K562 (cell line): ENCODE measurements around the gene IQUB. TPM values are rescaled to one million over a fixed set of nuclear protein-coding genes. Genes with fewer than 3 reads are reported as not detected.

Experiments
- ATAC-seq: fragments of 200-7000 bp; cut with Tn5 transposase; 3 replicates; pipeline ENCODE4 v1.9.1; 2020; ENCODE audit warnings: moderate library complexity
- BruUV-seq: library from RNA; stranded (reverse); fragments of 400-500 nt; replicated peaks from 2 replicates; lab custom pipeline; 2021; lab: Mats Ljungman, UMichigan
- CTCF ChIA-PET: fragments of 300-600 bp; formaldehyde crosslinking; extraction: SDS; loops from one replicate; lab custom pipeline; 2021; ENCODE audit warnings: low intra/inter-chr PET ratio; lab: Yijun Ruan, JAX
- POLR2A ChIA-PET: fragments of 300-600, 350-650 bp; sonication (Branson Sonifier 250); formaldehyde crosslinking; extraction: SDS; loops from one replicate; lab custom pipeline; 2021; ENCODE audit warnings: antibody characterized with exemption, inconsistent platforms; lab: Yijun Ruan, JAX
- DNase-seq, 4 experiments: peaks; one replicate each; pipeline versions ENCODE4 v3.0.0 to v3.0.0-alpha.2; 2011 to 2018; ENCODE audit warnings: low spot score in 3 of 4, mixed read lengths in 3 of 4; ENCODE audit errors: extremely low read depth in 1 of 4
- FAIRE-seq: peaks from 2 replicates; lab custom pipeline; 2011; peaks lifted over from hg19 to GRCh38; lab: Jason Lieb, UNC
- H2AFZ ChIP-seq: 2 replicates; pipeline ENCODE4 v1.6.0; 2011; ENCODE audit warnings: low read depth, low read length, control low read depth, inconsistent platforms
- H3K27ac ChIP-seq: fragments of 200-600 bp; 3 replicates; pipeline ENCODE4 v1.8.0; 2011; ENCODE audit warnings: low read depth, mild to moderate bottlenecking, control low read depth, inconsistent platforms, low read length, moderate library complexity, mixed read lengths; ENCODE audit errors: extremely low read depth
- H3K27me3 ChIP-seq, 2 experiments: fragments of 300-600 bp in 1 of 2; 2 replicates in 1 of 2; 3 replicates in 1 of 2; pipeline versions ENCODE4 v1.6.0 to v1.8.0; 2011; ENCODE audit warnings: inconsistent platforms in 2 of 2, low read length in 2 of 2, mild to moderate bottlenecking in 1 of 2, mixed read lengths in 1 of 2, moderate library complexity in 1 of 2; ENCODE audit not compliant: control insufficient read depth in 2 of 2, insufficient read depth in 2 of 2
- H3K36me3 ChIP-seq: fragments of 300-600 bp; 3 replicates; pipeline ENCODE4 v1.8.0; 2011; ENCODE audit warnings: mild to moderate bottlenecking, low read length, inconsistent platforms; ENCODE audit not compliant: control insufficient read depth, insufficient read depth
- H3K4me1 ChIP-seq, 2 experiments: fragments of 200-600 bp in 1 of 2; replicated peaks in 1 of 2; 2 replicates in 1 of 2; 3 replicates in 1 of 2; pipeline versions ENCODE4 v1.5.1 to v1.8.0; 2011; ENCODE audit warnings: inconsistent platforms in 2 of 2, low read length in 2 of 2, mild to moderate bottlenecking in 1 of 2, mixed read lengths in 1 of 2, moderate library complexity in 1 of 2; ENCODE audit not compliant: control insufficient read depth in 2 of 2, insufficient read depth in 2 of 2
- H3K4me2 ChIP-seq: 2 replicates; pipeline ENCODE4 v1.6.1; 2011; ENCODE audit warnings: low read length, control low read depth, inconsistent platforms, mixed read lengths; ENCODE audit not compliant: insufficient read depth
- H3K4me3 ChIP-seq: fragments of 200-600 bp; sonication (generic), shearing (Covaris generic); 2 replicates; pipeline ENCODE4 v1.5.1; 2016; ENCODE audit warnings: control low read depth, inconsistent platforms
- H3K79me2 ChIP-seq: fragments of 200-600 bp; 3 replicates; pipeline ENCODE4 v1.8.0; 2011; ENCODE audit warnings: low read length, inconsistent platforms; ENCODE audit not compliant: control insufficient read depth, insufficient read depth
- H3K9ac ChIP-seq, 2 experiments: 2 replicates each; pipeline versions ENCODE4 v1.6.0 to v1.6.1; 2011; ENCODE audit warnings: low read depth in 2 of 2, low read length in 2 of 2, control low read depth in 1 of 2, inconsistent platforms in 1 of 2, mild to moderate bottlenecking in 1 of 2, mixed read lengths in 1 of 2; ENCODE audit not compliant: insufficient read depth in 1 of 2
- H3K9me1 ChIP-seq: one replicate; pipeline ENCODE4 v1.6.0; 2011; ENCODE audit warnings: inconsistent platforms, mild to moderate bottlenecking, low read length, moderate library complexity; ENCODE audit not compliant: control insufficient read depth, insufficient read depth
- H3K9me3 ChIP-seq: replicated peaks from 2 replicates; pipeline ENCODE4 v1.5.1; 2011; ENCODE audit warnings: low read depth, low read length, inconsistent platforms; ENCODE audit not compliant: control insufficient read depth, insufficient read depth
- H4K20me1 ChIP-seq: replicated peaks from 2 replicates; pipeline ENCODE4 v1.6.1; 2011; ENCODE audit warnings: low read length, inconsistent platforms, mixed read lengths; ENCODE audit not compliant: control insufficient read depth, insufficient read depth
- C11orf30 ChIP-seq: fragments of 450-650 bp; IDR thresholded peaks from 2 replicates; pipeline ENCODE4 v1.6.1; 2016; ENCODE audit warnings: low read depth, mild to moderate bottlenecking
- HMGXB4 ChIP-seq: sonication (generic); formaldehyde crosslinking; IDR thresholded peaks from 2 replicates; pipeline ENCODE4 v1.8.1; 2023; ENCODE audit warnings: mild to moderate bottlenecking, missing genetic modification reagents
- MCM3 ChIP-seq: fragments of 450-650 bp; IDR thresholded peaks from 2 replicates; pipeline ENCODE4 v1.6.1; 2016
- PCBP1 ChIP-seq: fragments of 200-400 bp; formaldehyde crosslinking; IDR thresholded peaks from 2 replicates; pipeline ENCODE4 v1.6.1; 2018; ENCODE audit warnings: mild to moderate bottlenecking, low read depth, low read length; ENCODE audit not compliant: poor library complexity, severe bottlenecking
- ZNF3 ChIP-seq: fragments of 250-450 bp; sonication (Bioruptor Pico); IDR thresholded peaks from 2 replicates; pipeline ENCODE4 v1.5.0; 2021; ENCODE audit warnings: mild to moderate bottlenecking, moderate library complexity
- ZNF316 ChIP-seq: fragments of 450-650 bp; IDR thresholded peaks from 2 replicates; pipeline ENCODE4 v1.6.1; 2016
- WGBS: fragments of 100-300 bp; shearing (Covaris generic); methylation state at CpG from one replicate; pipeline ENCODE4 v1.1.6; 2016; ENCODE audit warnings: low coverage, mixed read lengths; ENCODE audit not compliant: insufficient coverage; ENCODE audit errors: missing lambda C conversion rate; 5-methylcytosine and 5-hydroxymethylcytosine counted together
- in situ Hi-C: fragments of 300-500 bp; cut with MboI; formaldehyde crosslinking; loops from 4 replicates; pipeline ENCODE4 v1.15.0; 2018; ENCODE audit warnings: inconsistent platforms, mixed read lengths
- intact Hi-C: fragments of 100-400 bp; cut with micrococcal nuclease; formaldehyde crosslinking; loops from 2 replicates; pipeline ENCODE4 v1.14.2; 2022
- polyA plus RNA-seq, 8 experiments: library from polyadenylated mRNA; depleted of rRNA in 4 of 8; stranded (reverse) in 5 of 8; unstranded in 3 of 8; fragments of >200 nt; fragmentation: Nextera tagmentation in 2 of 8; fragmentation: Illumina TruSeq in 1 of 8; extraction: Ambion mirVana in 2 of 8; extraction: Trizol in 1 of 8; gene quantifications; 2 replicates each; pipeline versions ENCODE4 v1.2.1 to v1.2.3, GENCODE V29; 2011 to 2014; ENCODE audit warnings: inconsistent platforms in 1 of 8, missing spikeins in 1 of 8
- total RNA-seq, 7 experiments: library from RNA; depleted of rRNA in 6 of 7; stranded (reverse); fragments of >200 nt in 6 of 7; fragmentation: Illumina TruSeq in 2 of 7; extraction: Trizol in 2 of 7; gene quantifications; 2 replicates each; pipeline versions ENCODE4 v1.2.1 to v1.2.3, GENCODE V29; 2011 to 2021; ENCODE audit warnings: low replicate concordance in 1 of 7

Gene IQUB
- total and polyA plus RNA-seq, 9 of the 15 experiments (the other 6 are each of a cell fraction or from before 2014, with no cell fraction given) = 0.62 to 2.6 (median 1.4) TPM

GRCh38 chr7:123463890-123464289 lies 70.5 kb downstream of the IQUB start:
- H3K79me2 ChIP-seq = no peaks in the 10 kb centered on the region
- no peaks in the 10 kb centered on the region for H4K20me1 ChIP-seq
- 0% methylated on average over 2 of the region's 2 CpGs for WGBS
- intact Hi-C loops = loop anchor here (1.0 kb wide), 1 partner anchor 11 kb away; no protein-coding TSS in a partner anchor
- ATAC-seq (no peak), DNase-seq (no peak), FAIRE-seq (no peak)
- H3K9me3 ChIP-seq = no peaks in the 10 kb centered on the region
- H3K4me3 ChIP-seq = no peak overlapping the region
- no peaks in the 10 kb centered on the region for H3K4me1 ChIP-seq
- H3K36me3 ChIP-seq = no peaks in the 10 kb centered on the region
- CTCF ChIA-PET = no interaction called here
- POLR2A ChIA-PET = interaction anchor here (1.2 kb wide), 1 partner anchor 131 kb away, joined by 3 read pairs; no protein-coding TSS in a partner anchor
- H3K9ac ChIP-seq = no peak overlapping the region
- no peak overlapping the region for H3K27ac ChIP-seq
- in situ Hi-C loops = no loop called here
- H3K9me1 ChIP-seq = no peaks in the 10 kb centered on the region
- H3K27me3 ChIP-seq = no peaks in the 10 kb centered on the region
- peak; percentile 3 for TF ChIP-seq PCBP1
- no peak for TF ChIP-seq HMGXB4 (CRISPR knock-in tag)
- TF ChIP-seq MCM3 = no peak
- peak; percentile 84 for TF ChIP-seq ZNF316
- no peak for TF ChIP-seq ZNF3 (CRISPR knock-in tag)
- TF ChIP-seq C11orf30 = peak; percentile 57
- no TSS peak for BruUV-seq
- H3K4me2 ChIP-seq = no peak overlapping the region
- no peak overlapping the region for H2AFZ ChIP-seq
